NCI-H1417 (cell line): ENCODE data around the gene PCSK2.

Experiments used
- DNase-seq, 3 experiments: peaks; one replicate each; lab custom pipeline; 2025; lab: John Stamatoyannopoulos, UW

The PCSK2 gene

DNA sequence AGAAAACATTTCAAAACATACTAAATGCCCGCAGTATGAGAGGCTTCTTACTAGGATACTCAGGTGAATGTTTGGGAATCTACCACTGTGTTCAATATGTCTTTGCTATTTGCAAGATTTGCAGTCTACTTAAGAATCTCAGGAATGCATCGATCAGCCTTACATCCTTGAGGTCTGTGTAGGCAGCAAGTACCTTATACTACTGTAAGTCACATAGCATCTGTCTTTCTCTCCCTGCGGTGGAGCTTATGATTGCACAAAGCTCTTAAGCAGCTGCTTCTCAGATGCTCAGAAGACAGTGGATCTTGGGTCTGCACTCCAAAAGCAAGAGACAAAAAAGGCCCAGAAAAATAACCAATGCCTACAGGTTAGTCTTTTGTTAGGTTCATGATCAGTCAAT lies 21.4 kb downstream of the PCSK2 start:
- no peak for DNase-seq

DNA sequence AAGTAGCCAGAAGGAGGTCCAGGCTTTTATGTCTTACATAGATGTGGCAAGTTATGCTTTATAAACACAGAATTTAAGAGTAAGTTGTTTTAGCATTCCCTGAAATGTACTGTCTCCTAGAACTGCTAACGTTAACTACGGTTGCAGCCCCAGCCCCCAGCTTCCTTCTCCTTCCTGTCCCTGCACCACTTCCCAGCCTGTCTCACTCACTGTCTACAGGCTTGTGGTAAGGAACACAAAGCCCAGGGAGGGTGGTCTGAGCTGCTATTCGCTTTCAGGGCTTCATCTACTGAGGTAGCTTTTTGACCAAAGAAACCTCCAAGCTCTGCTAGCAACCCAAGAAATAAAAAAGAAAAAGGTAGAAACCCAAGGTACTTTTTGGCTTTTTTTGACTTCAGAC lies 35.9 kb downstream of the PCSK2 start:
- no peak for DNase-seq

DNA sequence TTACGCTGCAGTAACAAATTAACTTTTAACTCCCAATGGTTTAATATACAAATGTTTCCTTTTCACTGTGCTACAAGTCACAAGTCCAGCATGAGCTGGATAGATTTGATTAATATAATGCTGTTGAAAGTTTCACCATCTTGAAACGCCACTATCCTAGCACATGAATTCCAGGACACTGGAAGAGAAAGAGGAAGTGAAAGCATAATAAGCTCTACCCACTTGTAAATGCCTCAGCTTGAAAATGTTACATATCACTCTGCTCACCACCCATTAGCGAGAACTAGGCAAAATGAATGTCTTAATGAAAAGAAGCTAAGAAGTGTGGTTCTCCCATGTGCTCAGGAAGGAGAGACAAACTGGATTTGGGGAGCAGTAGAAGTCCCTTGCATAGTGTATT lies 46.9 kb downstream of the PCSK2 start:
- DNase-seq: no peak

DNA sequence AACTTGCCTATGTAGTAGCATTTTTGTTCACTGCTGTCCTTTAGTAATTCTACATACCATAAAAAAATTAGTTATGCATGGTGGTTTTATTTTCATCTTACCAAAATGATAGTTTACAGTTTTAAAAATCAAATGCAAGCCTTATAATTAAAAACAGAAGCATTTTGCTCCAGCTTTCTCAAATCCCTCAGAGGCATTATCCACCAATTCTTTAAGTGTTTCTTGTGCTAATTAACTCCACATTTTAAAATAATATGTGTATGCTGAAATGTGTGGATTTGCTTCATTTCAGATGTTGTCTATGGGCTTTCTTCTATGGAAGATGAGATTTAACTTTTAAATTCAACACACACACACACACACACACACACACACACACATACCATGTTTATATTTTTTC lies 49.3 kb downstream of the PCSK2 start:
- peak in 1 of 3 experiments; percentile 10 for DNase-seq

- DNase-seq: peak; percentile 19 to 60 (median 19)
Observed at GRCh38 chr20:17281478-17281877, 54.6 kb downstream of the PCSK2 start.

- DNase-seq: peak in 1 of 3 experiments; percentile 26
Observed at GRCh38 chr20:17282501-17282900, 55.7 kb downstream of the PCSK2 start.

DNA sequence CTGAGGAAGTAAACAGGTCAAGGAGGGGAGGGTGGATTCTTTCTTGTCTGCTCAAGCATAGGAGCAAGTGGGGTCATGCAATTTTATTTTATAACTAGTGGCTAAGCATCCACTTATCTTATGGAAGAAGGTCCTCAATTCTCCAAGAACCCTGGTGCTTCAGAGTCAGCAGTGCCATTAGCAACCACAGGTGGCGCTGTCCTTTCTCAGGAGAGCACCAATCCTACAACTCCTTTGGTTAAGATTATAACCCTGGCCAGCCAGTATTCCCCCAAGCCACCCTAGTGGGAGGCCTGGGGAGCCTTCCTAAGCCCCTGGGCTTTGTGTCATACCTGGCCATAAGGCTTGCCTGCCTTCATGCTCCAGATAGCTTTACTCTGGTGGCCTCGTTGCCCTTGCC lies 60.7 kb downstream of the PCSK2 start:
- DNase-seq: no peak

GRCh38 chr20:17287998-17288397 lies 61.2 kb downstream of the PCSK2 start:
- DNase-seq: no peak

- DNase-seq: no peak
Observed at GRCh38 chr20:17295151-17295726, 68.4 kb downstream of the PCSK2 start.

GRCh38 chr20:17295991-17296390 lies 69.2 kb downstream of the PCSK2 start:
- no peak for DNase-seq

DNA sequence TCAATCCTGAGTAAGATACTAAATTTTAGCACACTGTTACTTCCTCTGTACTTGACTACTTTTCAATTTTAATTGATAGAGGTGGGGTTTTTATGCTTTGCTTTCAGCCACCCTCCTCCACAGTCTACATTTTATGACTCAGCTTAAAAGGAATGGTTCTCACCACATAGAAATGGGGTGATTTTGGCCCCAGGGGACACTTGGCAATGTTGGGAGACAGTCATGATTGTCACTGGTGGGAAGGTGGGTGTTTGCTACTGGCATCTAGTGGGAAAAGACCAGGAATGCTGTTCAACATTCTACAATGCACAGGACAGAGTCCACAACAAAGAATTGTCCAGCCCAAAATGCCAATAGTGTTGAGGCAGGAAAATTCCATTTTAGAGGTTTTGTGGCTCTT lies 71.3 kb downstream of the PCSK2 start:
- no peak for DNase-seq

DNA sequence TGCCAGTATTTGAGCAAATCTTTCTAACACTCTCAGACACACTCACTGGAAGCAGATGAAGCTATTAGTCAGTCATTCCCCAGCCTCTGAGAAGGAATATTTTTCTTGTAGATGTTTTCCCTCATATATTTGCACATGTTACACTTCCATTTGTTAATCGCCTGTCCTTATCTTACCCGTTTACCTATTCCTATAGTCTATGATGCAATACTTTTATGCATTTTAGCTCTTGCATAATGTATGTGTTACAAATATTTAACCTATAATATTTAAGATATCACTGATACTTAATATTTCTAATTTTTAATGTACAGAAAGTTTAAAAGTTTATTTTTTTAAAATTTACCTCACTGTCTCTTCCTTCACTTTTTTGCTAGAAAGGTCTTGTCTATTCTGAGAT lies 71.9 kb downstream of the PCSK2 start:
- DNase-seq: no peak

GRCh38 chr20:17300113-17300512 lies 73.3 kb downstream of the PCSK2 start:
- DNase-seq: no peak

GRCh38 chr20:17304774-17305173 lies 77.9 kb downstream of the PCSK2 start:
- peak in 1 of 3 experiments; percentile 41 for DNase-seq

DNA sequence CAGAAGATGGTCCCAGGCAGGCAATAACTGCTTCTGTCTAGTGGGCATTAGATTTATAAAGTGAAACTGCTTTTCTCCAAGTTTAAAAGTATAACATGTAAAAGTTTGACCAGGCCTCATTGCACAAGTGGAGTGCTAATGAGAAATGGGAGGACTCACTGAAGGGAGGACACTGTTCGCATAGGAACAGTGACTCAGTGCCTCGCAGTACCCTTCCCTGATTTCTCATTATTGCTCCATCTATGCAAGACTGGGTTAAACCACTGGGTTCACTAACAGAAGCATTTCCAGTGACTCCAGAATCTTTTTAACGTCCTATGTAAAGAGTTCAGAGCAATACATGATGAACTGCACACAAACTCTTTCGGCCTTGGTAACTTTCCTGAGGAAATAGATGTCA lies 79.6 kb downstream of the PCSK2 start:
- DNase-seq: no peak

- no peak for DNase-seq
Observed at GRCh38 chr20:17314264-17314663, 87.4 kb downstream of the PCSK2 start.

DNA sequence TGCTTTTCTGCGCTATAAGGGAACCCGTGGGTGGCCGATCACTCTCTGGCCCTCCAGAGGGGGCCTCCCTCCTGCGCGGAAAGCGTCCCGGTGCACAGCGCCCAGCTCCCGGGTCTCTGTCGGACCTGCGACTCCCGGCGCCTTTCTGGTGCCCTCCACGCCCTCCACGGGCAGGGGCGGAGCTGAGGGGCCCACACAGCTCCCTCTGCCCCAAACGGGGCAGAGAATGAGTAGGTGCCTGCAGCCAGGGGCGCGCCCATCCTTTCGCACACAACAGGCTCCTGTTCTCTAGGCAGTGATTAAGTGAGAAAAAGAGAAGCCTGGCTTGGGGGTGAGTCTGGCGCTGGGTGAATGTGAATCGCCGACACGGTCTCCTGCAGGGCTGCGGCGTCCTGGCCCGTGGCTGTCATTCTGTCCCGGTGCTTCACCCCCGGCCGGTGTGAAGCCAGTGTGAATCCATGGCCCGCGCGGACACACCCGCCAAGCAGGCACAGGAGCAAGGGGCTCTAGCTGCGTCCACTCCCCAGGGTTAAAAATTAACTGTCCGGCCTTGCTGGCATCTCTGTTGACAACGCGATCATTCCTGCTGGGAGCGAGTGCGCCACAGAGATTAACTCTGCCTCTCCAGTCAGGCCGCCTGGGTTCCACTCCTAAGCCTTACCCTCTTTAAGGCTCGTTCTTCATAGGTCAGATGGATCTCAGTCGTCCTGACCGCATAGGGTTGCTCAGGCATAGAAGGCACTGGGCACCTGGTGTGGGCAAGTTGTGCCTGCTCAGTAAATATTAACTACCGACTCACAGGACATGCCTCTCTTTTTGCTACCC lies 88.8 kb downstream of the PCSK2 start:
- no peak for DNase-seq

- no peak for DNase-seq
Observed at GRCh38 chr20:17316316-17317038, 89.6 kb downstream of the PCSK2 start.

DNA sequence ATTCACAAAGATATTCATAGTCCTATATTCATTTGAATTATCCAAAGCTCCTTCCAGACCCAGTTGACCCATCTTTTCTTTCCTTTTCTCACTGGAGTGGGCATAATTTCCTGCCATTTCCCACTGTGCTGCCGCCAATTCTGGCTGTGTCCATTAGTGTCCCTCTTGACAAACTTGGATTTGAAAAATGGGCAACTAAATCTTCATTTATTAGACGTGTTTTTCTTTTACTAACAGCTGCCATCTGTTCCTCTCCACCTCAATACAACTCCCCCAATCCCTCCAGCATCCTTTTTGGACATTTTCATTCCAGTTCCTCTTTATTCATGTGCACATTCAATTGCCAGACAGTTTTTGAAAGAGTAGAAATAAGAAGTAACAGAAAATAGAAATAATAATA lies 90.5 kb downstream of the PCSK2 start:
- peak in 1 of 3 experiments; percentile 30 for DNase-seq

- DNase-seq: no peak
Observed at GRCh38 chr20:17320456-17320855, 93.6 kb downstream of the PCSK2 start.

- DNase-seq: no peak
Observed at GRCh38 chr20:17326096-17326495, 99.3 kb downstream of the PCSK2 start.

DNA sequence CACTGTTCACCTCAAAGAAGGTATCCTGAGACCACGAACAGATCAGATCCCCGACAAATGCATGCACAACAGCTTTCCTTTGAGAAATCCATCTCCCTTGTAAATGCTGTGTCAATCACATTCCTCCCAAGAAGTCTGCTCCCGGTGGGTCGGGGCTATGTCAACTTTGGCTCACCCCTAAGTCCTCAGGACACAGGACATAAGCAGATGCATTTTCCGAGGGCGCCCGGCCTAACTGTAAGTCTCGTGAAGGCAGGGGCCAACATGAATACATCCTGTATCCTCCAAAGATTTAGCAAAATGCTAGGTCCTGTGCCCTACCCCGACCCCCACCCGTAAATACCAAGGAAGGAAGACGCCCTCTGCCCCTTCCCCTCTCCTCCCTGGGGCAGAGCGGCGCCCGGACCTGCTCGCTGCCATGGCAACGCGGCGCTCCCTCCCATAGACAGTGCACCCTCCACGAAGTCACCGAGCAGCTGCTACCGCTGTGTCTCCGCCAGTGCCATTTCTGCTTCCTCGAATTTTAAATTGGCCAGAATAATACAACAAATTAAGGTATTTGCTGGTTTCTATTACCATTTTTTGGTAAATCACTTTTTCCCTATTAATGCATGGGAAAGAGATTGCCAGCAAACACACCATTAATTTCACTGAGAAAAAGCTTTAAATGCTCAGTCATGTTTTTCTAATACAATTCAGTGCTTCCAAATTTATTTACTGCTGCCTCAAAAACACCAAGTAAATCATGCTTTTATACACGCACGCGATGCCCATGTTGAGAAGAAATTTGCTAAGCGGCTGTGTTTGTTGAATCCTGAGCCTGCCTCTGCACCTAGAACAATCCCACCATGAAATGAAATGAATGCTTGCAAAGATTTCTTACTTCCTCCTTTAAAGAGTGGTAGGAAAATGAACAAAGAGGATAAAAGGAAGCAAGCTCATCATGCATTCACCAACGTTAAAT lies 100.6 kb downstream of the PCSK2 start:
- DNase-seq: peak in 2 of 3 experiments; percentile 56 to 72
